ENCODE measurements around the gene INPP5K.

GRCh38 chr17:1545618-1546017 is 29.2 kb upstream of the INPP5K start:
- TF ChIP-seq POLR2AphosphoS5 (IDR thresholded peaks at IDR 0.05; ENCODE audit: low read depth, low read length): no peak
- TF ChIP-seq FOXP2 (optimal IDR thresholded peaks at IDR 0.05; ENCODE audit: borderline replicate concordance, extremely low read depth, extremely low read length, insufficient read depth): no peak
- TF ChIP-seq, protein P1, sequence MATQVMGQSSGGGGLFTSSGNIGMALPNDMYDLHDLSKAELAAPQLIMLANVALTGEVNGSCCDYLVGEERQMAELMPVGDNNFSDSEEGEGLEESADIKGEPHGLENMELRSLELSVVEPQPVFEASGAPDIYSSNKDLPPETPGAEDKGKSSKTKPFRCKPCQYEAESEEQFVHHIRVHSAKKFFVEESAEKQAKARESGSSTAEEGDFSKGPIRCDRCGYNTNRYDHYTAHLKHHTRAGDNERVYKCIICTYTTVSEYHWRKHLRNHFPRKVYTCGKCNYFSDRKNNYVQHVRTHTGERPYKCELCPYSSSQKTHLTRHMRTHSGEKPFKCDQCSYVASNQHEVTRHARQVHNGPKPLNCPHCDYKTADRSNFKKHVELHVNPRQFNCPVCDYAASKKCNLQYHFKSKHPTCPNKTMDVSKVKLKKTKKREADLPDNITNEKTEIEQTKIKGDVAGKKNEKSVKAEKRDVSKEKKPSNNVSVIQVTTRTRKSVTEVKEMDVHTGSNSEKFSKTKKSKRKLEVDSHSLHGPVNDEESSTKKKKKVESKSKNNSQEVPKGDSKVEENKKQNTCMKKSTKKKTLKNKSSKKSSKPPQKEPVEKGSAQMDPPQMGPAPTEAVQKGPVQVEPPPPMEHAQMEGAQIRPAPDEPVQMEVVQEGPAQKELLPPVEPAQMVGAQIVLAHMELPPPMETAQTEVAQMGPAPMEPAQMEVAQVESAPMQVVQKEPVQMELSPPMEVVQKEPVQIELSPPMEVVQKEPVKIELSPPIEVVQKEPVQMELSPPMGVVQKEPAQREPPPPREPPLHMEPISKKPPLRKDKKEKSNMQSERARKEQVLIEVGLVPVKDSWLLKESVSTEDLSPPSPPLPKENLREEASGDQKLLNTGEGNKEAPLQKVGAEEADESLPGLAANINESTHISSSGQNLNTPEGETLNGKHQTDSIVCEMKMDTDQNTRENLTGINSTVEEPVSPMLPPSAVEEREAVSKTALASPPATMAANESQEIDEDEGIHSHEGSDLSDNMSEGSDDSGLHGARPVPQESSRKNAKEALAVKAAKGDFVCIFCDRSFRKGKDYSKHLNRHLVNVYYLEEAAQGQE (IDR thresholded peaks at IDR 0.05; ENCODE audit: insufficient read depth in 1 of 2, low read depth in 2 of 2, low read length in 2 of 2): no peak
- no peak for TF ChIP-seq SIN3A (IDR thresholded peaks at IDR 0.05; ENCODE audit: borderline replicate concordance, insufficient read depth, low read length)
- TF ChIP-seq TAF1 (IDR thresholded peaks at IDR 0.05; ENCODE audit: borderline replicate concordance, insufficient read depth, low read length): no peak

All from PFSK-1 (cell line).